Common myeloid progenitor, CD34-positive (primary cell): ENCODE results near the gene AANAT.

Experiments used
- CTCF ChIA-PET: fragments of 350-600 bp; sonication (Branson Sonifier 250); formaldehyde crosslinking; loops from one replicate; lab custom pipeline; 2021; ENCODE audit warnings: antibody characterized with exemption; lab: Charles Lee
- POLR2A ChIA-PET: fragments of 350-600 bp; sonication (Branson Sonifier 250); formaldehyde crosslinking; loops from one replicate; lab custom pipeline; 2021; ENCODE audit warnings: antibody characterized with exemption; lab: Charles Lee
- DNase-seq, 3 donors: peaks; one replicate each; pipeline versions ENCODE4 v3.0.0 to v3.0.0-alpha.2; 2013
- H3K27ac ChIP-seq, 2 experiments: 1 replicate in 1 of 2; 2 replicates in 1 of 2; pipeline ENCODE4 v1.7.0; 2013; ENCODE audit warnings: inconsistent platforms in 2 of 2, low read length in 2 of 2, mild to moderate bottlenecking in 2 of 2, low read depth in 1 of 2, moderate library complexity in 1 of 2; ENCODE audit not compliant: severe bottlenecking in 2 of 2, insufficient read depth in 1 of 2, poor library complexity in 1 of 2
- H3K27me3 ChIP-seq, 5 experiments: replicated peaks in 2 of 5; 1 replicate in 3 of 5; 2 replicates in 2 of 5; pipeline versions ENCODE4 v1.6.1 to v1.7.0; 2013; ENCODE audit warnings: low read length in 4 of 5, mild to moderate bottlenecking in 2 of 5, moderate library complexity in 2 of 5, inconsistent platforms in 1 of 5; ENCODE audit not compliant: insufficient read depth in 5 of 5, control insufficient read depth in 4 of 5
- H3K36me3 ChIP-seq, 4 experiments: 1 replicate in 2 of 4; 2 replicates in 2 of 4; pipeline versions ENCODE4 v1.6.1 to v1.7.0; 2013; ENCODE audit warnings: low read length in 3 of 4, control low read depth in 1 of 4, mild to moderate bottlenecking in 1 of 4; ENCODE audit not compliant: control insufficient read depth in 4 of 4, insufficient read depth in 4 of 4
- H3K4me1 ChIP-seq, 4 experiments: 1 replicate in 3 of 4; 2 replicates in 1 of 4; pipeline versions ENCODE4 v1.6.1 to v1.7.1; 2013; ENCODE audit warnings: low read length in 3 of 4, mild to moderate bottlenecking in 3 of 4, control low read depth in 1 of 4, inconsistent platforms in 1 of 4, moderate library complexity in 1 of 4; ENCODE audit not compliant: control insufficient read depth in 4 of 4, insufficient read depth in 4 of 4; ENCODE audit errors: control extremely low read depth in 1 of 4
- H3K4me3 ChIP-seq, 7 experiments: 1 replicate in 4 of 7; 2 replicates in 3 of 7; pipeline versions ENCODE4 v1.5.1 to v1.7.0; 2013; ENCODE audit warnings: mild to moderate bottlenecking in 7 of 7, low read length in 6 of 7, moderate library complexity in 6 of 7, inconsistent platforms in 2 of 7, low read depth in 2 of 7, control low read depth in 1 of 7; ENCODE audit not compliant: insufficient read depth in 4 of 7, control insufficient read depth in 1 of 7; ENCODE audit errors: extremely low read depth in 1 of 7
- H3K9me3 ChIP-seq, 5 experiments: 1 replicate in 4 of 5; 2 replicates in 1 of 5; pipeline versions ENCODE4 v1.6.1 to v1.7.1; 2013; ENCODE audit warnings: low read length in 4 of 5, mild to moderate bottlenecking in 2 of 5, inconsistent platforms in 1 of 5, low read depth in 1 of 5, moderate library complexity in 1 of 5; ENCODE audit not compliant: control insufficient read depth in 4 of 5, insufficient read depth in 2 of 5; ENCODE audit errors: control extremely low read depth in 1 of 5
- WGBS: methylation state at CpG from one replicate; pipeline ENCODE4 v1.1.5; 2013; ENCODE audit not compliant: insufficient coverage; 5-methylcytosine and 5-hydroxymethylcytosine counted together

Gene AANAT

DNA sequence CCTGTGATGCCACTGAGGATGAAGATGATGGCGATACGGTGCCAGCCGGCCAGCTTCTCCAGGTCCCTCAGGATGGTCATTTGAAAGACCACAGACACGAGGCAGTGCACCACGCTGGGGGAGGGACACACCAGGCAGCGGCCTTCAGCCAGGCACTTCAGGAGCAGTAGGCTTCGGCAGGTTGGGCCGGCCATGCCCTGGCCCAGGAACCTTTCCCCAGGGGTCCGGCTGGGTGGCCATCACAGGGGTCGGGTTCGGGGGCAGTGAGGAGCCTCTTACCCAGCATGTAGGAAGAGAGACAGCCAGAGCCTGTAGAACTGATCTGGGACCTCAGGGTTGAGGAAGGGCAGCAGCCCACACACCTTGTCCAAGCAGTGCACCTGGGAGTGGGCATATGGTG, 5.3 kb downstream of the AANAT start:
- no peaks in the 10 kb centered on the region for H3K4me1 ChIP-seq
- H3K4me3 ChIP-seq: no peak overlapping the region
- CTCF ChIA-PET: interaction anchor here (1.6 to 35.3 kb wide), 2 partner anchors 13 to 25 kb away, joined by 8 to 787 read pairs; partner anchors contain the start of gene RHBDF2
- 99% methylated on average over 10 of the region's 11 CpGs for WGBS
- no peak for DNase-seq
- no peak overlapping the region for H3K27ac ChIP-seq
- POLR2A ChIA-PET: no interaction called here
- H3K36me3 ChIP-seq: peaks cover 0 to 22% (median 13%) of the 10 kb centered on the region in 4 experiments
- H3K27me3 ChIP-seq: no peaks in the 10 kb centered on the region
- no peaks in the 10 kb centered on the region for H3K9me3 ChIP-seq

DNA sequence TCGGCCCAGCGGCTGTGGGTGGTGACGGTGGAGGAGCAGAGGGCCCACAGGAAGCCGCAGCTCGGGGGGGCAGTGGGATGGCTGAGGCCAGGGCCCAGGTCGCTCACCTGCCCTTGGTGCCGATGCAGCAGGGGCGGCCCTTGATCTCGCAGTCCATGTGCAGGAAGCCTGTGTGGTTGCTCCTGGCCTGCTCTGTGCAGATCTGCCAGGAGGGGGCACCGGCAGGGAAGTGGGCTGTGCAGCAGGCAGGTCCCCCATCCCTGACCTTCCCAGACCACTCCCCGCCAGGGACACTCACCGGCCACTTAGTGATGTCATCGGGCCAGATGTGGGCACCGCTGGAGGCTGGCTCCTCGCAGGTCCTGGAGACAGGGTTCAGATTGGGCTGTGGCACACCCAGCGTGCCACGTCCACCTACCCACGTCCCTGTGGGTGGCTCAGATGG, 6.2 kb downstream of the AANAT start:
- ChIA-PET POLR2A (no interaction called here), CTCF (interaction anchor here (1.1 to 35.3 kb wide), 4 partner anchors 7 to 84 kb away, joined by 3 to 787 read pairs (median 10); partner anchors contain the start of genes AANAT and RHBDF2)
- Histone ChIP-seq H3K36me3 (peaks cover 0 to 27% (median 14%) of the 10 kb centered on the region in 4 experiments), H3K27ac (no peak overlapping the region), H3K4me3 (no peak overlapping the region), H3K9me3 (no peaks in the 10 kb centered on the region), H3K4me1 (no peaks in the 10 kb centered on the region), H3K27me3 (no peaks in the 10 kb centered on the region)
- WGBS: 96% methylated on average over 17 of the region's 18 CpGs
- peak in 1 of 3 donors; percentile 31 for DNase-seq

DNA sequence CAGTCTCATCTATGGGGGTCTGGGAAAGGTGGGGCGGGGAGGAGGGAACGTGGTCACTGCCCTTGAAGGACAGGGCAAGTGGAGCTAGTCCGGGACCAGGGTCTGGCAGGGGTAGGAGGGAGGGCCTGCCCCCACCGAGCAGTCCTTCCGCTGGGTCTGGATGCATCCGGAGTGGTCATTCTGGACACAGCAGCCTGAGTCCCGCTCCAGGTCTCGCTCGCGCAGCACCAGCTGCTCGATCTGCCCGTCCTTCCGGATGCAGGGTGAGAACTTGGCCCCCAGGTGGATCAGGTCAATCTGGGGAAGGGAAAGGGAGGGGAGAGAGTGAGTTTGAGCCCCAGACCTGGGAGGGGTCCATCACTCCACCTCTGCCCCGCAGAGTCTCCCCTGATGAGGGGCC, 6.8 kb downstream of the AANAT start:
- H3K36me3 ChIP-seq: peaks cover 0 to 31% (median 15%) of the 10 kb centered on the region in 4 experiments
- DNase-seq: no peak

DNA sequence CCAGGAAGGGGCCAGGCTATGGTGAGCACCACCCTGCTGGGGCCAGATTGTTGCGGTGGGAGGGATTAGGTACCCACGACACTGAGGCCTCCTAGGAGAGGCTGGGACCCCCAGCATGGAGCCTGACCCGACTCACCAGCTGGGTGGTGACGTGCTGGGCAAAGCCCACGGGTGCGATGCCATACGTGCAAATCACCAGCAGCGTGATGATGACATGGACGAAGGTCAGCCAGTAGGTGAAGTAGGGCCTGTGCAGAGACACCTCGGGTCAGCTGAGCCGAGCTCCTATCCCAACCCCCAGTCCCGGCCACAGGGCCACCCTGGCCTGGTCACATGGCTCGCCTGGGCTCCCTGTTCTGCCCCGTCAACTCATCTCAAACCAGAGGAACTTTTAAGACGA, 7.5 kb downstream of the AANAT start:
- ChIA-PET CTCF (interaction anchor here (1.0 to 35.3 kb wide), 7 partner anchors 8 to 596 kb away, joined by 3 to 787 read pairs (median 4); partner anchors contain the start of genes AANAT and RHBDF2), POLR2A (interaction anchor here (0.9 kb wide), 1 partner anchor 17 kb away, joined by 3 read pairs; no protein-coding TSS in a partner anchor)
- Histone ChIP-seq H3K36me3 (peaks cover 0 to 31% (median 15%) of the 10 kb centered on the region in 4 experiments), H3K4me3 (no peak overlapping the region), H3K4me1 (peaks cover 0 to 3% (median 0%) of the 10 kb centered on the region in 4 experiments), H3K9me3 (no peaks in the 10 kb centered on the region), H3K27ac (no peak overlapping the region), H3K27me3 (no peaks in the 10 kb centered on the region)
- 97% methylated on average over 15 of the region's 15 CpGs for WGBS
- no peak for DNase-seq

More for the DNA sequence above, 6.8 kb downstream of the AANAT start:
- H3K27ac ChIP-seq: no peak overlapping the region
- no peaks in the 10 kb centered on the region for H3K4me1 ChIP-seq
- no peaks in the 10 kb centered on the region for H3K27me3 ChIP-seq
- no peaks in the 10 kb centered on the region for H3K9me3 ChIP-seq
- WGBS: 98% methylated on average over 13 of the region's 14 CpGs
- H3K4me3 ChIP-seq: no peak overlapping the region
- ChIA-PET CTCF (interaction anchor here (1.1 to 35.3 kb wide), 7 partner anchors 8 to 84 kb away, joined by 3 to 787 read pairs (median 4); partner anchors contain the start of genes AANAT and RHBDF2), POLR2A (interaction anchor here (0.9 kb wide), 1 partner anchor 18 kb away, joined by 3 read pairs; no protein-coding TSS in a partner anchor)

DNA sequence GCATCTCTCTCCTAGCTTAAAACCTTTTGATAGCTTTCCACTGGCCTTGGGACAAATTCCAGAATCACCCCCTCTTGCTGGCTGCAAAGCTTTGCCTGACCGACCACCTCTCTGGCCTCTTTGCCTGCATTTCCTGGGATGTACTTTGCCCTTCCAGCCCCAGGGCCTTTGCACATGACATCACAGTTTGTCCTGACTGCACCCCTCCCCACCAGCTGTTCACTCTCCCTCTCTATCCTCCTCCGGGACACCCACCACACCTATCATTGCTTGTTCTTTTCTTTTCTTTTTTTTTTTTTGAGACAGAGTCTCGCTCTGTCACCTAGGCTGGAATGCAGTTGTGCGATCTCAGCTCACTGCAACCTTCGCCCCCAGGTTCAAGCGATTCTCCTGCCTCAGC, 7.9 kb downstream of the AANAT start:
- Histone ChIP-seq H3K27ac (no peak overlapping the region), H3K4me1 (peaks cover 0 to 6% (median under 1%) of the 10 kb centered on the region in 4 experiments), H3K27me3 (no peaks in the 10 kb centered on the region), H3K36me3 (peaks cover 0 to 31% (median 15%) of the 10 kb centered on the region in 4 experiments), H3K9me3 (no peaks in the 10 kb centered on the region), H3K4me3 (no peak overlapping the region)
- no peak for DNase-seq
- ChIA-PET POLR2A (interaction anchor here (0.9 kb wide), 1 partner anchor 17 kb away, joined by 3 read pairs; no protein-coding TSS in a partner anchor), CTCF (interaction anchor here (0.7 to 35.3 kb wide), 8 partner anchors 9 to 596 kb away, joined by 3 to 787 read pairs (median 4); partner anchors contain the start of genes AANAT and RHBDF2)
- WGBS: 100% methylated on average over 5 of the region's 6 CpGs

DNA sequence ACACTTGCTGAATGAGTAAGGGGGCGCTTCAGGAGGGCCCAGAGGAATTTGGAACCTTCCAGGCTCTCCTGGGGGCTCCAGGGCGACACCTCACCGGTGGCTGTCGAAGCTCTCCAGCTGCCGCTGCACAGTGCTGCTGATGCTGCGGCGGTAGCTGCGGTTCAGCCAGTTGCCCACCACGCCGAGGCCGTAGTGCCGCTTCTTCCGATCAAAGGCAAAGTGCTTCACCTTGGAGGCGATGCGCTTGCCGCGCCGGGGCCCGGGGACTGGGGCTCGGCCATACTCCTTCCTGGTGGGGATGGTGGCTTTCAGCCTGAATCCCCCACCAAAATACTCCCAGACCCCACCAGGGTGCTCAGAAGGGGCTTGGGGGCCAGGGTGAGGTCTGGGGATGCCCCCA, 9.3 kb downstream of the AANAT start:
- POLR2A ChIA-PET: no interaction called here
- CTCF ChIA-PET: interaction anchor here (1.3 to 35.3 kb wide), 3 partner anchors 10 to 70 kb away, joined by 4 to 787 read pairs (median 13); partner anchors contain the start of genes AANAT and RHBDF2
- H3K4me3 ChIP-seq: no peak overlapping the region
- H3K4me1 ChIP-seq: peaks cover 0 to 20% (median 12%) of the 10 kb centered on the region in 4 experiments
- WGBS: 97% methylated on average over 13 of the region's 20 CpGs
- H3K36me3 ChIP-seq: peaks cover 0 to 24% (median 10%) of the 10 kb centered on the region in 4 experiments
- no peak for DNase-seq
- no peak overlapping the region for H3K27ac ChIP-seq
- H3K9me3 ChIP-seq: no peaks in the 10 kb centered on the region
- H3K27me3 ChIP-seq: no peaks in the 10 kb centered on the region

DNA sequence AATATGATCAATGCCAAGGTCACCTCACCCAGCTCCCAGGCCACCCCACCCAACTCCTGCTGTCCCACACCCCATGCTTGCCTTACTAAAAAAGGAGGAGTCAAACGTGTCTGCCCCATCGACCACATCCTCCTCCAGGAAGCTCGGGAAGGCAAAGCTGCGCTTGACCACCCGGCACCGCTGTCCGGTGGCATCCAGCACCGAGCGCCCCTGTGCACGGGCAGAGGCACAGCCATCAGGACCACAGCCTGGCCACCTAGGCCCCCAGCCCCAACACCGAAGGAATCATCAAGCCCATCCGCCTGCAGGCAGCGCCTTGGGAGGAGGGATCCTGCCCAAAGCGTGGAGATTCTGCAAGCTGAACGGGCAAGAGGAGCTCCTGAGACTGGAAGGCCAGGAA, 10.2 kb downstream of the AANAT start:
- Histone ChIP-seq H3K36me3 (peaks cover 0 to 22% (median 6%) of the 10 kb centered on the region in 4 experiments), H3K9me3 (no peaks in the 10 kb centered on the region), H3K27me3 (no peaks in the 10 kb centered on the region), H3K27ac (no peak overlapping the region), H3K4me3 (no peak overlapping the region), H3K4me1 (peaks cover 0 to 25% (median 14%) of the 10 kb centered on the region in 4 experiments)
- POLR2A ChIA-PET: no interaction called here
- no peak for DNase-seq
- WGBS: 92% methylated on average over 8 of the region's 15 CpGs
- CTCF ChIA-PET: interaction anchor here (0.6 to 35.3 kb wide), 4 partner anchors 11 to 69 kb away, joined by 3 to 787 read pairs (median 4); partner anchors contain the start of gene RHBDF2
